Glomerular visceral epithelial cell (primary cell): ENCODE measurements around the gene ARHGAP15.
"Not testable (repeated sequence)": the region's sequence is repeated elsewhere in the genome, so short reads cannot be mapped to it uniquely, and the experiment has no call there.

ENCODE experiments used
- DNase-seq: peaks from one replicate; pipeline ENCODE4 v3.0.0-alpha.2; 2016; ENCODE audit errors: extremely low spot score

The ARHGAP15 gene

DNA sequence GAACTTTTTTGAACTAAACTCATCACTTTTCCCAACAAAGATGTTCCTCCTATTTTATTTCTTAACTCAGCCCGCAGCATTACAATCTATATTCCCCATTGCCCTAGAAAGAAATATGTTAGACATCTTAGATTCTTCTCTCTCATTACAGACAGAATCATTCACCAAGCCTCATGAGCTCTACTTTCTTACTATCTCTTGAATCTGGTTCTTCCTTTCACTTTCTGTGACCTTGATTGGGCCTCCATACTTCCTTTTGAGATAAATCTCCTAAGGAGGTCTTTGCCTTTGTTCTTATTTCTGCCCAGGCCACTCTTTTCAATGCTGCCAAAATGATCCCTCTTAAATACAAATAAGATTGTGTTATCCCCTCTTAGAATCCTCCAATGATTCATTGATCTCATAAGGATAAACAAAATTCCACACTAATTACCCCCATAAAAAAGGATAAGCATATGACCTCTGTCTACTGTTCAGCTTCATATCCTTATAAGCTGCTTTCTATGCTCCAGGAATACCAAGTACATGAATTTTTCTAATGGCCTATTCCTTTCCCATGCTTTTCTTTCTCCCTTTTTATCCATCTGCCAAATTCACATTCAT is 400.0 kb downstream of the ARHGAP15 start:
- no peak for DNase-seq

- DNase-seq = no peak
These were observed 401.5 kb downstream of the ARHGAP15 start for GRCh38 chr2:143530758-143531157.

DNA sequence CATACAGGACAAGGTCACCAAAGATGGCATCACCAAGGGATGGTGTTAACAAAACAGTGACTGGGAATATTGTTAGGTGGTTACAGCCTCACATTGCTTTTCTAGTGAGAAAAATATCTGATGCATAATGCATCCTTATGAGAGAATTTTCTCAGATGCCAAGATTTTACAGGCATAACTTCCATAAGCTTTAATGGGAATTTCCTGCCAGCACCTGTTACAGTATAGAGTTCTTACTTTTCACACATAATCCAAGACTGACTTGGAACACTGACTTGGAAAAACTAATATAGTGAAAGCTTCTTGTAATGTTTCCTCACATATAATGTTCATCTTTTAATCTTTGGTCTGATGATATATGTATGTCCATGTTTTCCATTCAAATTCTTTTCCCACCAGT is 402.8 kb downstream of the ARHGAP15 start:
- no peak for DNase-seq

- no peak for DNase-seq
These were observed 404.6 kb downstream of the ARHGAP15 start for GRCh38 chr2:143533846-143534245.

- no peak for DNase-seq
These were observed 406.6 kb downstream of the ARHGAP15 start for GRCh38 chr2:143535802-143536201.

DNA sequence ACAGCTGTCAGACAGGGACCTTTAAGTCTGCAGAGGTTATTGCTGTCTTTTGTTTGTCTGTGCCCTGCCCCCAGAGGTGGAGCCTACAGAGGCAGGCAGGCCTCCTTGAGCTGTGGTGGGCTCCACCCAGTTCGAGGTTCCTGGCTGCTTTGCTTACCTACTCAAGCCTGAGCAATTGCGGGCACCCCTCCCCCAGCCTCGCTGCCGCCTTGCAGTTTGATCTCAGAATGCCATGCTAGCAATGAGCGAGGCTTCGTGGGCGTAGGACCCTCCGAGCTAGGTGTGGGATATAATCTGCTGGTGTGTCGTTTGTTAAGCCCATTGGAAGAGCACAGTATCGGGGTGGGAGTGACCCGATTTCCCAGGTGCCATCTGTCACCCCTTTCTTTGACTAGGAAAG is 412.7 kb downstream of the ARHGAP15 start:
- not testable (repeated sequence) for DNase-seq

DNA sequence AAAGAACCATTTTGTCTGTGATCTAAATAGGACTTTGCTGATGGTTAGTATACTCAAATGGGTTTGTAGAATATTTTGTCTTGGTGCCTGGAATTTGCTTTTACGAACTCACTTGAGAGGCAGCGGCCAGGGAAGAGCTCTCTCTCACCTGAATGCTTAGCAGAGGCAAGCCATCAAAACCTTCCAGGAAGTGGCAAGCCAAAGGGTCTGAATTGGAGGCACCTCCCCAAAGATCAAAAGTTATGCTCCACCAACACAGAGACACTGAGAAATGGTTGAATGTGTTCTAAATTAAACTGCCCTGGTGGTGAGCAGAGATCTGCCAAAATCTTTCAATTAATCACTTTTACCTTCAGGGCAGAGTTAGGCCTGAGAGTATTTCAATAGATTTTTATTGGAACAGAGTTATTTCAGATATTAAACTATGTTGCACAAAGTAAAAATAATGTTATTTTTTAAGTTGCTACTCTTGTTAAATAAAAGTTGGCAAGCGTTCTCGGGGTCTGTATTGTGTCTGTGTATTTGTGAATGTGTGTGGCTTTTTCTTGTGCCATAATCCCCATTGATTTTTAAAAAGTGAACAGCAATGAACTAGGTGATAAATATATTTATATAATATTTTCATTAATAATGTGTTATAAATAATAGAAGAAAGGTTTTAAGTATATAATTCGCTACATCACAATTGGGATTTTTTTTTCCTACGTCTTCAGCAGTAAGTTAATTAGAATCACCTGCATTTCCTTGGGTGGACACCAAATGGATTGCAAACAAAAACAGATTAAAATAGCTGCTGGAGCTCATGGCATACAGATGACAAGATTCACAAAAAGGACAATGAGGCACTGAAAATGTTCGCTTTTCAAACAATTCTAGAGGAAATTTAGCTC is 416.1 kb downstream of the ARHGAP15 start:
- DNase-seq = no peak

- DNase-seq = peak; percentile 5
These were observed 416.7 kb downstream of the ARHGAP15 start for GRCh38 chr2:143545949-143546255.

GRCh38 chr2:143548032-143548431 is 418.8 kb downstream of the ARHGAP15 start:
- no peak for DNase-seq

- no peak for DNase-seq
These were observed 421.3 kb downstream of the ARHGAP15 start for GRCh38 chr2:143550500-143550899.

- no peak for DNase-seq
These were observed 422.9 kb downstream of the ARHGAP15 start for GRCh38 chr2:143551971-143552650.

DNA sequence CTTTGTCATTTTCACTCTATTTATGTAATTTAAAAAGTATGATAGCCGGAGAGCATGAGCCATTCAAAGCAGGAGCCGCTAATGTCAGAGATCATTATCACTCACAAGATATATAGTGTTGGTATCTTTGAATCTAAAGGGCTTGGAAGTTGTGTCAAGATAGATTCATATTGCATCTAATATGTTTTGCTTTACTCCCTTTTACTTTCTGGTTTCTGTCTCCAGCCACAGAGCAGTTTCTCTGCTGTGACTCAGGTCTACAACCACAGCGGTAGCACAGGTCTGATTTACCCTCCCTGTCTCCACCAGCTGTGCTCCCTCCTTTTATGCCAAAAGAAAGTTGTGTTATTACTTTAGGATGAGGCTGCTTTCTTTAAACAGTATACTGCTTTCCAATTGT is 424.0 kb downstream of the ARHGAP15 start:
- DNase-seq = no peak

- no peak for DNase-seq
These were observed 429.4 kb downstream of the ARHGAP15 start for GRCh38 chr2:143558665-143559064.

GRCh38 chr2:143559147-143559546 is 429.9 kb downstream of the ARHGAP15 start:
- DNase-seq = no peak

DNA sequence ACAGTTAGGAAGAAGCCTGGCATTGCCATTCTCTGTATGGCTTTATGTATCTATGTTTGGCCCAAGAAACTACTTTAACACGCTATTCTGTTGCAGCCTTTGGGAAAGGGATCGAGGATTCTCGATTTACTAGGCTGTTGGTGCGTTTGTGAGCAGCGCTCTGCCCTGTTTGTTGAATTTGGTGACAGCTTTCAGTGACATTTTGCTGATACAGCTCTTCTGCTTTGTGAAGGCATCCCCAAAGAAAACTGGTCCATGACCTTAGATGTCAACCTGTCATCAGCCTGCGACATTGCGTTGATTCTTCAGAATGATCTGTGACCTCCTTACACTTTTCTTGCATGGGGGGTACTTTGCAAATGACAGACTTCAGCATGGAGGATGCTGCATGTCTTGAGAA is 431.5 kb downstream of the ARHGAP15 start:
- DNase-seq = no peak

GRCh38 chr2:143564419-143564818 is 435.2 kb downstream of the ARHGAP15 start:
- DNase-seq = no peak

DNA sequence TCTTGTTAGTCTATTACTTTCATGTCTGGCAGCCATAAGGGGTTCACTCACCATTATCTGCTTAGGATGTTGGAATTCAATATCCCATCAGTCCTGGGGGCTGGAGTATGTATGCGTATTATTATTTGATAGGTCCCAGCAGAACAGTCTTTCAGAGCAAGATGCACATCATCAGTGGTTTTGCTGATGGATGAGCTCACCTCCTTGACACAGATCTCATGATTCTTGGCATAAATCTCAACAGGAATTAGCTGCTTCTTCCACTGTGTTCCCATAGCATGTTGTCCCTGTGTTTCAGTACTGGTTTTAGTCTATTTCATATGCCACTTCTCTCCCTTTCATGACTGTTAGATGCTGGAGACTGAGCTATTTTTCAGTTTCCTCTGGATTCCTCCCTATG is 442.5 kb downstream of the ARHGAP15 start:
- DNase-seq = no peak

- no peak for DNase-seq
These were observed 443.2 kb downstream of the ARHGAP15 start for GRCh38 chr2:143572421-143572820.

DNA sequence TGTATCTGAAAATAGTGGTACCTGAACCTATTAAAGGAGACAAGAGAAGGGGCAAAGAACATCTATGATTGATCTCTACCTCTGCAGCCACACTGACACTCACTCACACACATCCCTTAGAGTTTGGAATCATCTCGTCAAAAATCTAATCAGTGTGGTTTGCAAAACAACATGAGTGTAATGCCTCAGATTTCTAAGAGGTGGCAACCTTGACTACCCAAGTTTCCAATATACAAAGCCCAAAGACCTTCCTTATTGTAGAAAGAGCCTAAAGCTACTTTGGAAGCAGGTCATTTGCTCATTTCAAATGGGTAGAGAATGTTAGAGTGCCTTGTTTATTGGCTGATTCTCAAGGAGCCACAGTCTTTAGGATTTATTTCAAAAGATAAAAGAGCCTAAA is 444.9 kb downstream of the ARHGAP15 start:
- DNase-seq = no peak

DNA sequence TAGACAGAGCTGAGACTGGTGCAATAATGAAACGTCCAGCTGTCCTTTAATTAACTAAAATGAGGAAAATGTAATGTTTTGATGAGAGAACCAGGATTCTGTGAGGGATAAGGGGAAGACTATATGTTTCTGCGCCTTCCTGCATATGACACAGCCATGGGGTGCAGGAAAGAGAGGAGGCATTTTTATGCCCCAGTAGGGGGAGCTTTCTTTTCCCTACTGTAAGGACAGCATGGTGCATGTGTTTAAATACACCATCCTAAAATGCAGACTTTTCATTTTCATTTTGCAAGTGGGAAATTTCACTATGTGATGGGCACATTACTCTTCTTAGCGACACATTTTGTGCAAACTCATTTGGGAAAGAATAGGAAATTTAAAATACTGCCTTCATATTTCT is 446.1 kb downstream of the ARHGAP15 start:
- no peak for DNase-seq

DNA sequence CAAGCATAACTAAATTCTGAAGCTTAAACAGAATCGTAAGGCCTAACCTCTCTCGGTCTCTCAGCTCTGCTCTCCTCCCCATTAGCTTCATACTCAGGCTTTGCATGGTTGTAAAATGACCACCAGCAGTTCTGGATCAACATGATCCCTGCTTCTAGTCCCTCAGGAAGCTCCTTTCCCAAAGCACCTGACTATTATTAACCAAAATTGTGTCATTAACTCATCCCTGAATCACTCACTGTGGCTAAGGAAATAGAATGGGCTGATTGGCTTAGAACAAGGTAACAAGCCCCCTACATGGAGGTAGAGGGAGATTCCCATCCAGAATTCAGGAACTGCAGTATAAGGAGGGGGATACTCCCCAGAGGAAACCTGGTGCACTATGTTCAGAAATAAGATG is 448.3 kb downstream of the ARHGAP15 start:
- DNase-seq = no peak

GRCh38 chr2:143579456-143579855 is 450.2 kb downstream of the ARHGAP15 start:
- no peak for DNase-seq

DNA sequence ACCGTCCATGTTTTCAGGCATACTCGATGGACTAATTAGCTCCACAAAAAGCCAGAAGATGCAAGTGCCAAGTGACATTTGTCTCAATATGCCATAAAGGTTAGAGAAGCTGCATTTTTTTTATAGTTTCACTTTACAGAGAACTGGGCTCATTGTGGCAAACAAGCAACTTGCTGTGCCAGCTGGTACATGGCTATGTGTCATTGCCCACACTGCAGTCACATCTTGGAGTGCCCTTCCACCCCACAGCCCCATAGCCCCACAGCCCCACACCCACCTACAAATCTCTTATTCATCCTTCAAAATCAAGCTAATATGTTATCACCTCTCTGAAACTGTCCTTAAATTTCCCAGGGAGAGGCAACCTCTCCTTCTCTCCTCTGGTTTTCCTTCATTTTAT is 451.9 kb downstream of the ARHGAP15 start:
- DNase-seq = no peak
